OCI-LY3 (cell line): ENCODE data around the gene DNAJB13.
A peak's percentile ranks its signal among the peaks of the same experiment; 100 is the strongest.

Experiments used
- H2AFZ ChIP-seq: fragments of 200-600, 300-600 bp; shearing (Covaris generic); 2 replicates; pipeline ENCODE4 v1.6.0; 2014; ENCODE audit warnings: antibody characterized with exemption, low read depth, low read length
- H3K27ac ChIP-seq: fragments of 200-600, 300-600 bp; sonication (generic); 2 replicates; pipeline ENCODE4 v1.5.1; 2014; ENCODE audit warnings: mild to moderate bottlenecking, low read length, moderate library complexity, mixed read lengths
- H3K27me3 ChIP-seq: fragments of 200-600, 300-600 bp; sonication (generic); 2 replicates; pipeline ENCODE4 v1.6.1; 2014; ENCODE audit warnings: low read depth, low read length, mixed read lengths
- H3K36me3 ChIP-seq: fragments of 200-600, 300-600 bp; sonication (generic); replicated peaks from 2 replicates; pipeline ENCODE3; 2014; ENCODE audit warnings: low read depth, low read length, mixed read lengths
- H3K4me1 ChIP-seq: fragments of 300-600, 200-600 bp; sonication (generic); 2 replicates; pipeline ENCODE4 v1.6.1; 2014; ENCODE audit warnings: low read length, mixed read lengths
- H3K4me2 ChIP-seq: fragments of 200-600, 300-600 bp; sonication (generic); 2 replicates; pipeline ENCODE4 v1.6.1; 2014; ENCODE audit warnings: low read length, mixed read lengths
- H3K4me3 ChIP-seq: fragments of 300-600, 200-600 bp; sonication (generic); 2 replicates; pipeline ENCODE4 v1.5.1; 2014; ENCODE audit warnings: antibody characterized with exemption, mild to moderate bottlenecking, low read length, moderate library complexity
- H3K79me2 ChIP-seq: fragments of 300-600, 200-600 bp; shearing (Covaris generic); 2 replicates; pipeline ENCODE4 v1.6.1; 2014; ENCODE audit warnings: mild to moderate bottlenecking, low read length, mixed read lengths
- H3K9ac ChIP-seq: fragments of 300-600, 200-600 bp; shearing (Covaris generic); 2 replicates; pipeline ENCODE4 v1.6.0; 2014; ENCODE audit warnings: mild to moderate bottlenecking, low read length, moderate library complexity
- H3K9me3 ChIP-seq: fragments of 200-600, 300-600 bp; shearing (Covaris generic); 2 replicates; pipeline ENCODE4 v1.6.1; 2014; ENCODE audit warnings: low read length, mixed read lengths; ENCODE audit not compliant: insufficient read depth
- H4K20me1 ChIP-seq: fragments of 200-600, 300-600 bp; sonication (generic); 2 replicates; pipeline ENCODE4 v1.6.1; 2016; ENCODE audit warnings: low read length, mixed read lengths; ENCODE audit not compliant: insufficient read depth
- CTCF ChIP-seq: fragments of 200-600, 300-600 bp; sonication (generic); IDR thresholded peaks from 2 replicates; pipeline ENCODE4 v1.5.1; 2014; ENCODE audit warnings: antibody characterized with exemption, low read length, low read depth
- EZH2phosphoT487 ChIP-seq: fragments of 200-600 bp; shearing (Covaris generic); IDR thresholded peaks from 2 replicates; pipeline ENCODE4 v1.6.1; 2018; ENCODE audit warnings: antibody characterized with exemption, mixed run types, low read depth

The DNAJB13 gene

GRCh38 chr11:73977856-73978519 lies 27.2 kb downstream of the DNAJB13 start:
- Histone ChIP-seq H3K9me3 (no peaks in the 10 kb centered on the region), H3K27me3 (no peaks in the 10 kb centered on the region), H3K9ac (no peak overlapping the region), H3K4me3 (no peak overlapping the region), H3K36me3 (peaks cover 84% of the 10 kb centered on the region), H3K27ac (peak overlapping the region; percentile 95), H2AFZ (no peak overlapping the region), H3K4me1 (peaks cover 38% of the 10 kb centered on the region), H3K4me2 (no peak overlapping the region), H3K79me2 (peaks cover 55% of the 10 kb centered on the region), H4K20me1 (peaks cover 72% of the 10 kb centered on the region)
- TF ChIP-seq EZH2phosphoT487 (no peak), CTCF (no peak)

- peaks cover 67% of the 10 kb centered on the region for H4K20me1 ChIP-seq
Measured at GRCh38 chr11:73978576-73979086, 27.8 kb downstream of the DNAJB13 start.

GRCh38 chr11:73980001-73980961 lies 29.5 kb downstream of the DNAJB13 start:
- H3K9ac ChIP-seq = peak overlapping the region; percentile 99
- H2AFZ ChIP-seq = no peak overlapping the region

More at GRCh38 chr11:73978576-73979086, 27.8 kb downstream of the DNAJB13 start:
- Histone ChIP-seq H3K9ac (peak overlapping the region; percentile 15; the same call in 1 of the 2 replicates), H3K27ac (peak overlapping the region; percentile 95), H3K27me3 (no peaks in the 10 kb centered on the region), H3K4me2 (peak overlapping the region; percentile 98; the same call in 1 of the 2 replicates), H3K79me2 (peaks cover 55% of the 10 kb centered on the region), H3K4me1 (peaks cover 41% of the 10 kb centered on the region), H3K4me3 (no peak overlapping the region), H2AFZ (no peak overlapping the region), H3K36me3 (peaks cover 78% of the 10 kb centered on the region), H3K9me3 (no peaks in the 10 kb centered on the region)
- TF ChIP-seq CTCF = no peak
- TF ChIP-seq EZH2phosphoT487 = no peak

More at GRCh38 chr11:73980001-73980961, 29.5 kb downstream of the DNAJB13 start:
- Histone ChIP-seq H3K4me2 (peak overlapping the region; percentile 98), H3K4me1 (peaks cover 52% of the 10 kb centered on the region), H3K79me2 (peaks cover 55% of the 10 kb centered on the region), H3K4me3 (peak overlapping the region; percentile 96), H3K27me3 (no peaks in the 10 kb centered on the region), H3K27ac (peak overlapping the region; percentile 95), H4K20me1 (peaks cover 50% of the 10 kb centered on the region), H3K9me3 (no peaks in the 10 kb centered on the region), H3K36me3 (peaks cover 64% of the 10 kb centered on the region)
- TF ChIP-seq EZH2phosphoT487 (no peak), CTCF (no peak)
